Fibroblast of villous mesenchyme (primary cell): ENCODE results near the gene OCIAD1. TPM values are rescaled to one million over a fixed set of nuclear protein-coding genes. Genes with fewer than 3 reads are reported as not detected.
"Not testable (repeated sequence)": the region's sequence is repeated elsewhere in the genome, so short reads cannot be mapped to it uniquely, and the experiment has no call there.

Experiments
- DNase-seq: peaks from one replicate; pipeline ENCODE4 v3.0.0-alpha.2; 2010; ENCODE audit warnings: low read depth
- H3K4me3 ChIP-seq: 2 replicates; pipeline ENCODE4 v1.5.1; 2011; ENCODE audit warnings: low read depth, mild to moderate bottlenecking, low read length
- total RNA-seq: library from RNA; depleted of rRNA; stranded (reverse); fragments of >200 nt; gene quantifications from 2 replicates; pipeline ENCODE4 v1.2.3, GENCODE V29; 2012
- TF ChIP-seq, protein P1 (sequence below): IDR thresholded peaks from 2 replicates; pipeline ENCODE4 v1.5.1; 2012; ENCODE audit warnings: low read depth, mild to moderate bottlenecking, low read length; ENCODE audit not compliant: insufficient read depth

Gene OCIAD1
- total RNA-seq, 1 donor, result 123 TPM

DNA sequence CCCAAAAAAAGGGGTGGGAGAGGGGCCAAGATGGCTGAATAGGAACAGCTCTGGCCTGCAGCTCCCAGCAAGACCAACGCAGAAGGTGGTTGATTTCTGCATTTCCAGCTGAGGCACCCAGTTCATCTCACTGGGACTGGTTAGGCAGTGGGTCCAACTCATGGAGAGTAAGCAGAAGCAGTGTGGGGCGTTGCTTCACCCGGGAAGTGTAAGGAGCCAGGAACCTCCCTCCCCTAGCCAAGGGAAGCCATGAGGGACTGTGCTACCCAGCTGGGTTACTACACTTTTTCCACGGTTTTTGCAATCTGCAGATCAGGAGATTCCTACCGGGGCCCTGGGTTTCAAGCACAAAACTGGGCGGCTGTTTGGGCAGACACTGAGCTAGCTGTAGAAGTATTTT is 13.9 kb upstream of the OCIAD1 start:
- TF ChIP-seq, protein P1, sequence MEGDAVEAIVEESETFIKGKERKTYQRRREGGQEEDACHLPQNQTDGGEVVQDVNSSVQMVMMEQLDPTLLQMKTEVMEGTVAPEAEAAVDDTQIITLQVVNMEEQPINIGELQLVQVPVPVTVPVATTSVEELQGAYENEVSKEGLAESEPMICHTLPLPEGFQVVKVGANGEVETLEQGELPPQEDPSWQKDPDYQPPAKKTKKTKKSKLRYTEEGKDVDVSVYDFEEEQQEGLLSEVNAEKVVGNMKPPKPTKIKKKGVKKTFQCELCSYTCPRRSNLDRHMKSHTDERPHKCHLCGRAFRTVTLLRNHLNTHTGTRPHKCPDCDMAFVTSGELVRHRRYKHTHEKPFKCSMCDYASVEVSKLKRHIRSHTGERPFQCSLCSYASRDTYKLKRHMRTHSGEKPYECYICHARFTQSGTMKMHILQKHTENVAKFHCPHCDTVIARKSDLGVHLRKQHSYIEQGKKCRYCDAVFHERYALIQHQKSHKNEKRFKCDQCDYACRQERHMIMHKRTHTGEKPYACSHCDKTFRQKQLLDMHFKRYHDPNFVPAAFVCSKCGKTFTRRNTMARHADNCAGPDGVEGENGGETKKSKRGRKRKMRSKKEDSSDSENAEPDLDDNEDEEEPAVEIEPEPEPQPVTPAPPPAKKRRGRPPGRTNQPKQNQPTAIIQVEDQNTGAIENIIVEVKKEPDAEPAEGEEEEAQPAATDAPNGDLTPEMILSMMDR, result no peak
- no peak overlapping the region for H3K4me3 ChIP-seq
- no peak for DNase-seq

DNA sequence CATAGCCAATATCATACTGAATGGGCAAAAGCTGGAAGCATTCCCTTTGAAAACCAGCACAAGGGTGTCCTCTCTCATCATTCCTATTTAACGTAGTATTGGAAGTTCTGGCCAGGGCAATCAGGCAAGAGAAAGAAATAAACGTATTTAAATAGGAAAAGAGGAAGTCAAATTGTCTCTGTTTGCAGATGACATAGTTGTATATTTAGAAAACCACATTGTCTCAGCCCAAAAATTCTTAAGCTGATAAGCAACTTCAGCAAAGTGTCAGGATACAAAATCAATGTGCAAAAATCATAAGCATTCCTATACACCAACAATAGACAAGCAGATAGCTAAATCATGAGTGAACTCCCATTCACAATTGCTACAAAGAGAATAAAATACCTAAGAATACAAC is 9.5 kb upstream of the OCIAD1 start:
- not testable (repeated sequence) for H3K4me3 ChIP-seq, DNase-seq

DNA sequence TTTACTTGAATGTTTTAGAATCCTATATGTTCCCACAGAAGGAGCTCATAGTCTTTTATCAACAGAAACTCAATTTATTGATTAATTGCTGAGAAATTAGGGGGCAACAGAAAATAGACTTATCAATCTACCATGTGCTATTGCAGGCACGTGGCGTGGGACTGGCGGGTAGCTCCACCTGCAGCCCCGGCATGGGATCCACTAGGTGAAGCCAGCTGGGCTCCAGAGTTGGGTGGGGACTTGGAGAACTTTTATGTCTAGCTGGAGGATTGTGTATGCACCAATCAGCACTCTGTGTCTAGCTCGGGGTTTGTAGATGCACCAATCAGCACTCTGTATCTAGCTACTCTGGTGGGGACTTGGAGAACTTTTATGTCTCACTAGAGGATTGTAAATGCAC is 3.3 kb upstream of the OCIAD1 start:
- DNase-seq, result no peak
- H3K4me3 ChIP-seq, result no peak overlapping the region
- TF ChIP-seq, protein P1, result no peak

DNA sequence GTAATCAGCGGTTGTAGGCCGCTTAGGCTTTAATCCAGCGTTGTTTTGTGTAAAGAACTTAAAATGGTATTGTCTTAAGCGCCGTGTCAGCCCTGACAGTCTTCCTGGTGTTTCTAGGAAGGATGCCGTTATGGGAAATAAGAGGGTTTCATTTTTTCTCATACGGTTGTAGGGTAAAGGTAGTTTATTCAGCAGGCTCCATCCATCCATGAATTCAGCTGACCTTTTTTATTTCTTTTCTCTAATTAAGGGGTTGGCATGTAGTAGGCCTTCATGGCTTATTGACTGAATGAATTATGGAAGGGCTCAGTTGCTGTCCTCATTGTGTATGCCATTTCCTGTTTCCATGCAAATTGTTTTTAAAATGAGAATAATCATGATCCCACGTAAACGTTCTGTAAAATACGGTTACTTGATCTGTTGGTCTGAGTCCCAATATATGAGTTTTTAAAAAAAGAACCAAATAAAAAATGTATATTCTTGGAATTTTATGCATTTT is 693 bp downstream of the OCIAD1 start:
- DNase-seq, result peak; percentile 21
- TF ChIP-seq, protein P1, result no peak
- peak overlapping the region; percentile 100 for H3K4me3 ChIP-seq

DNA sequence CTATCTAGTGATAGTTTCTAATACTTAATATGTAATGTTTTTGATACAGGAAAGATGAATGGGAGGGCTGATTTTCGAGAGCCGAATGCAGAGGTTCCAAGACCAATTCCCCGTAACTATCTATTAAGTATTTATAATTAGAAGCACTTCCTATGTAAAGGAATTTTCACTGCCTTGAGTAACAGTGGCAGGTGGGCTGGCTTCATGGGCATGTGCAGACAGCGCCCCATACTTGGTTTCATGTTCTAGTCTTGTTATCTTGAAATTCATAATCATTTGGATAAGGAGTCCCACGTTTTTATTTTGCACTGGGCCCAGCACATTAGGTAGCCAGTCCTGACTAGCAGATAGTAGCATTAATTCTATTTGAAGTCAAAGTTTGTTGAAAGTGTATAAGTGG is 1.7 kb downstream of the OCIAD1 start:
- no peak for DNase-seq
- H3K4me3 ChIP-seq, result peak overlapping the region; percentile 100
- TF ChIP-seq, protein P1, result no peak

DNA sequence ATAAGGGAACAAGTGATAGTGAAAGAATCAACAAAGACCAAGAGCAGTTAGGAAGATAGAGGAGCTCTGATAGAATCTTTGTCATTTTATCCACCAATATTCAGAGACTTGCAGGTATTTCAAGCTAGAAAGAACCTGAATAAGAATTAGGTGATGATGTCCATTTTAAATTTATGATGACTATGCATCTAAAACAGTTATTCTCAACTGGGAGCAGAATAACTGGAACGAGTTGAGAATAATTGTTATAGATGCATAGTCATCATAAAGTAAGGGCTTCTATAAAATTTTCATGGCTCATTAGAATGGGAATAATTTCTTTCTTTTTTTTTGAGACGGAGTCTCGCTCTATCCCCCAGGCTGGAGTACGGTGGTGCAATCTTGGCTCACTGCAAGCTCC is 5.8 kb downstream of the OCIAD1 start:
- H3K4me3 ChIP-seq, result no peak overlapping the region
- DNase-seq, result no peak
- TF ChIP-seq, protein P1, result no peak

DNA sequence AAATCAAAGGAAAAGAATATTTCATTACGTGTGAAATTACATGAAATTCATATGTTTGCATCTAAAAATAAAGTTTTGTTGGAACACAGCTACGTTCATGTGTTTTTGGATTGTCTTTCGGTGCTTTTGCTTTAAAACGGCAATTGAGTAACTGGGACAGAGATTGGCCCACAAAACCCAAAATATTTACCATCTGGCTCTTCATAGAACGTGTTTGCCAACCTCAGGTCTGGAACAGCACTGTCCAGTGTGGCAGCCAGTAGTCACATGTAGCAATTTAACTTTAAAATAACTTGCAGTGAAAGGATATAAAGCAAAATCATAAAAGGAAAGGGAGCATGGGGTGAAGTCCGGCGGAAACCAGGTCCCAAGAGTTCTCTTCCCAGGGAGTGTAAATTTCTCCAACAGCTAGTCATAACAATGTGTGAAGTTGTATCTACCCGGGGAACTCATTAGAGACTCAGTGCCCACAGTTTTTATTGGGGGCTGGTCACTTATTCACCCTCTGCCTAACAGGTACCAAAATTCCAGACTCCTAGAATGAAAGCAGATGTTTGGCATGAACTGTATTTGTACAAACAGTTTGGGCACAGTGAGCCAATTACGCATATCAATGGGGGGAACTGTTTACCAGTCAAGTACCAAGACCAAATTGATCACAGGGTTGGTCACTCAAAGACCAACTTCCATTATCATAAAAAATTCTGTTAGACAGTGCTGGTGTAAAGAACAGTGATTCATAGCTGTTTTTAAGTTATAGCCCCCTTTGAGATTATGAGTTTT is 10.3 kb downstream of the OCIAD1 start:
- TF ChIP-seq, protein P1, result no peak
- no peak overlapping the region for H3K4me3 ChIP-seq
- no peak for DNase-seq
